GM12891 (cell line): ENCODE data around the gene SYNPO.

Experiments used
- PAX5 ChIP-seq: IDR thresholded peaks from 2 replicates; pipeline ENCODE4 v1.6.1; 2011; ENCODE audit warnings: low read length, moderate library complexity, mild to moderate bottlenecking; ENCODE audit not compliant: insufficient read depth, severe bottlenecking
- POLR2A ChIP-seq: IDR thresholded peaks from 2 replicates; pipeline ENCODE4 v1.6.1; 2011; ENCODE audit warnings: low read depth, low read length, control low read depth
- POLR2AphosphoS5 ChIP-seq: IDR thresholded peaks from 2 replicates; pipeline ENCODE4 v1.6.1; 2011; ENCODE audit warnings: low read depth, low read length, control low read depth
- POU2F2 ChIP-seq: IDR thresholded peaks from 2 replicates; pipeline ENCODE4 v1.6.1; 2011; ENCODE audit warnings: low read depth, mild to moderate bottlenecking, control low read depth, low read length, moderate library complexity
- SPI1 ChIP-seq: IDR thresholded peaks from 2 replicates; pipeline ENCODE4 v1.6.1; 2011; ENCODE audit warnings: low read depth, low read length, control low read depth
- TAF1 ChIP-seq: IDR thresholded peaks from 2 replicates; pipeline ENCODE4 v1.6.1; 2011; ENCODE audit warnings: low read depth, low read length, control low read depth

- no peak for TF ChIP-seq TAF1
- TF ChIP-seq POLR2A: no peak
- TF ChIP-seq POLR2AphosphoS5: no peak
- no peak for TF ChIP-seq SPI1
- no peak for TF ChIP-seq POU2F2
- no peak for TF ChIP-seq PAX5
Observed at GRCh38 chr5:150653762-150654556, 13.5 kb downstream of the SYNPO start.
